IMR-90 (cell line): ENCODE results near the gene ATXN7L3.
A peak's percentile ranks its signal among the peaks of the same experiment; 100 is the strongest.

Source experiments
- BHLHE40 ChIP-seq: fragments of 150-350 bp; IDR thresholded peaks from 2 replicates; pipeline ENCODE4 v1.6.1; 2016; ENCODE audit warnings: mild to moderate bottlenecking, low read depth, low read length
- CEBPB ChIP-seq: IDR thresholded peaks from 2 replicates; pipeline ENCODE4 v1.6.1; 2012; ENCODE audit warnings: low read depth, low read length, improper control_type of control experiment
- CHD1 ChIP-seq: IDR thresholded peaks from 2 replicates; pipeline ENCODE4 v1.6.1; 2012; ENCODE audit warnings: low read depth, low read length, improper control_type of control experiment
- MAFK ChIP-seq: IDR thresholded peaks from 2 replicates; pipeline ENCODE4 v1.6.1; 2012; ENCODE audit warnings: low read depth, low read length, improper control_type of control experiment
- MAZ ChIP-seq: IDR thresholded peaks from 2 replicates; pipeline ENCODE4 v1.6.1; 2012; ENCODE audit warnings: low read depth, mild to moderate bottlenecking, low read length, improper control_type of control experiment, moderate library complexity, borderline replicate concordance
- MXI1 ChIP-seq: IDR thresholded peaks from 2 replicates; pipeline ENCODE4 v1.6.1; 2012; ENCODE audit warnings: low read depth, mild to moderate bottlenecking, low read length, moderate library complexity, borderline replicate concordance
- POLR2A ChIP-seq: IDR thresholded peaks from 2 replicates; pipeline ENCODE4 v1.6.1; 2012; ENCODE audit warnings: mild to moderate bottlenecking, low read depth, low read length
- RAD21 ChIP-seq: IDR thresholded peaks from 2 replicates; pipeline ENCODE4 v1.6.1; 2012; ENCODE audit warnings: low read length, improper control_type of control experiment
- RCOR1 ChIP-seq: IDR thresholded peaks from 2 replicates; pipeline ENCODE4 v1.6.1; 2012; ENCODE audit warnings: mild to moderate bottlenecking, low read length, improper control_type of control experiment; ENCODE audit not compliant: insufficient replicate concordance
- RFX5 ChIP-seq: IDR thresholded peaks from 2 replicates; pipeline ENCODE4 v1.8.0; 2012; ENCODE audit warnings: low read depth, mild to moderate bottlenecking, low read length, moderate library complexity
- SMC3 ChIP-seq: fragments of 150-350 bp; IDR thresholded peaks from 2 replicates; pipeline ENCODE4 v1.6.1; 2016; ENCODE audit warnings: low read depth, mild to moderate bottlenecking, antibody characterized with exemption, low read length, moderate library complexity
- TF ChIP-seq, protein P1 (sequence below): conservative IDR thresholded peaks from 2 replicates; pipeline ENCODE4 v1.5.1; 2012; ENCODE audit warnings: mild to moderate bottlenecking, low read depth, low read length, improper control_type of control experiment
- TF ChIP-seq, protein P2 (sequence below): fragments of 150-350 bp; IDR thresholded peaks from 2 replicates; pipeline ENCODE4 v1.6.1; 2017; ENCODE audit warnings: mild to moderate bottlenecking, antibody characterized with exemption, low read length, low read depth

DNA sequence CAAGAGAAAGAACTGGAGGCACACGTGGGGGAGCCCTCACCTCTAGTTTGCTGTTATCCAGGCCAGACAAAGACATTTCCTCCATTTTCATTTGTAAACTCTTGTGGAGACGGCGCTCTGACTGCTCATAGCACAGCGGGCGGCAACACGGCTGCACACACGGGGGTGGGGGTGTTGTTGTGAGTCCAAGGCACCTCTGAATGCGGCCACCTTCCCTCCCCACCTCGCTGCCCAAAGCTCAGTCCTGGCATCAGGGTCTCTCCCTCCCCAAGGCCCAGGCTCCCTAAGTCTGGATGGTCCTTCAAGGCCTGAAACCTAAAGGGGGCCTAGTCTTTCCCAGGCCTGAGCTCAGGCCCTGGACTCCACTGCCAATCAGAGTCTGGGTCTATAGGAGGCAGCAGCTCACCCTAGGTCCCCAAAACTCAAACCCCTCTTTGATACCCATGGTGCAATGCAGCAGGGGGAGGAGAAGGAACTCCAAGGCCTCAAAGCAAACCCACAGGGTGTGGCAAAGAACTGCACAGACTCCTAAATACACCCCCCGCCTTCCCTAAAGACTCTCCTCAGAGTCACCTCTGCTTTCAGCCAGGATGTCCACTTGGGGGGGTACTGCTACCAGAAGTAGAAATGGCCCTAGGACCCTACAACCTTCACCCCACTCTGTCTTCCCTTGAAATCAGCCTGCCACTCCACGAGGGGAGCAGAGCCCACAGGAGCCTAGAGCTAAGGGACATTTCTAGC is 1.5 kb downstream of the ATXN7L3 start:
- TF ChIP-seq MAFK, result no peak
- no peak for TF ChIP-seq RFX5
- TF ChIP-seq, protein P1, sequence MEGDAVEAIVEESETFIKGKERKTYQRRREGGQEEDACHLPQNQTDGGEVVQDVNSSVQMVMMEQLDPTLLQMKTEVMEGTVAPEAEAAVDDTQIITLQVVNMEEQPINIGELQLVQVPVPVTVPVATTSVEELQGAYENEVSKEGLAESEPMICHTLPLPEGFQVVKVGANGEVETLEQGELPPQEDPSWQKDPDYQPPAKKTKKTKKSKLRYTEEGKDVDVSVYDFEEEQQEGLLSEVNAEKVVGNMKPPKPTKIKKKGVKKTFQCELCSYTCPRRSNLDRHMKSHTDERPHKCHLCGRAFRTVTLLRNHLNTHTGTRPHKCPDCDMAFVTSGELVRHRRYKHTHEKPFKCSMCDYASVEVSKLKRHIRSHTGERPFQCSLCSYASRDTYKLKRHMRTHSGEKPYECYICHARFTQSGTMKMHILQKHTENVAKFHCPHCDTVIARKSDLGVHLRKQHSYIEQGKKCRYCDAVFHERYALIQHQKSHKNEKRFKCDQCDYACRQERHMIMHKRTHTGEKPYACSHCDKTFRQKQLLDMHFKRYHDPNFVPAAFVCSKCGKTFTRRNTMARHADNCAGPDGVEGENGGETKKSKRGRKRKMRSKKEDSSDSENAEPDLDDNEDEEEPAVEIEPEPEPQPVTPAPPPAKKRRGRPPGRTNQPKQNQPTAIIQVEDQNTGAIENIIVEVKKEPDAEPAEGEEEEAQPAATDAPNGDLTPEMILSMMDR, result peak; percentile 33; the same call in 1 of the 2 replicates
- TF ChIP-seq RAD21, result peak; percentile 36; the same call in 1 of the 2 replicates
- 0 out of 2 replicates have a peak, but pooled peaks have one; percentile 10 for TF ChIP-seq SMC3
- no peak for TF ChIP-seq POLR2A
- TF ChIP-seq RCOR1, result no peak
- no peak for TF ChIP-seq MXI1
- no peak for TF ChIP-seq BHLHE40
- TF ChIP-seq CEBPB, result no peak
- no peak for TF ChIP-seq CHD1
- TF ChIP-seq MAZ, result no peak
- TF ChIP-seq, protein P2, sequence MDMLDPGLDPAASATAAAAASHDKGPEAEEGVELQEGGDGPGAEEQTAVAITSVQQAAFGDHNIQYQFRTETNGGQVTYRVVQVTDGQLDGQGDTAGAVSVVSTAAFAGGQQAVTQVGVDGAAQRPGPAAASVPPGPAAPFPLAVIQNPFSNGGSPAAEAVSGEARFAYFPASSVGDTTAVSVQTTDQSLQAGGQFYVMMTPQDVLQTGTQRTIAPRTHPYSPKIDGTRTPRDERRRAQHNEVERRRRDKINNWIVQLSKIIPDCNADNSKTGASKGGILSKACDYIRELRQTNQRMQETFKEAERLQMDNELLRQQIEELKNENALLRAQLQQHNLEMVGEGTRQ, result no peak
